K562 (cell line): ENCODE measurements around the gene NEXN. TPM values are rescaled to one million over a fixed set of nuclear protein-coding genes. Genes with fewer than 3 reads are reported as not detected.
A peak's percentile ranks its signal among the peaks of the same experiment; 100 is the strongest.

Experiments used
- BACH1 ChIP-seq: fragments of 200-800 bp; sonication (Bioruptor generic); IDR thresholded peaks from 2 replicates; pipeline ENCODE4 v1.6.1; 2016; ENCODE audit warnings: missing genetic modification characterization, missing compliant biosample characterization
- DLX4 ChIP-seq: fragments of 250-450 bp; sonication (Bioruptor Pico); IDR thresholded peaks from 2 replicates; pipeline ENCODE4 v1.6.1; 2021; ENCODE audit warnings: mild to moderate bottlenecking
- HDGF ChIP-seq: fragments of 450-650 bp; IDR thresholded peaks from 2 replicates; pipeline ENCODE4 v1.6.1; 2016
- NCOA6 ChIP-seq: fragments of 450-650 bp; IDR thresholded peaks from 2 replicates; pipeline ENCODE4 v1.6.1; 2017; ENCODE audit warnings: mild to moderate bottlenecking
- NFIX ChIP-seq: fragments of 250-450 bp; sonication (Bioruptor Pico); IDR thresholded peaks from 2 replicates; pipeline ENCODE4 v1.4.0; 2020; ENCODE audit warnings: low read depth, mild to moderate bottlenecking, moderate library complexity
- PML ChIP-seq: IDR thresholded peaks from 2 replicates; pipeline ENCODE4 v1.6.1; 2012; ENCODE audit warnings: low read length, inconsistent platforms
- POLR2AphosphoS5 ChIP-seq: IDR thresholded peaks from 2 replicates; pipeline ENCODE4 v1.6.1; 2011; ENCODE audit warnings: mild to moderate bottlenecking, low read depth, low read length, moderate library complexity; ENCODE audit not compliant: control insufficient read depth, insufficient read depth
- RBM39 ChIP-seq: fragments of 200-400 bp; formaldehyde crosslinking; optimal IDR thresholded peaks from 2 replicates; pipeline ENCODE3; 2018; ENCODE audit warnings: low read depth, low read length
- SMAD1 ChIP-seq: fragments of 150-350 bp; IDR thresholded peaks from 2 replicates; pipeline ENCODE4 v1.6.1; 2014; ENCODE audit warnings: low read length, low read depth; ENCODE audit not compliant: partially characterized antibody
- SMAD3 ChIP-seq: fragments of 450-650 bp; formaldehyde crosslinking; conservative IDR thresholded peaks from 2 replicates; pipeline ENCODE4 v1.4.0; 2020; ENCODE audit warnings: mild to moderate bottlenecking
- SMAD4 ChIP-seq: fragments of 250-450 bp; sonication (Bioruptor Pico); conservative IDR thresholded peaks from 2 replicates; pipeline ENCODE4 v1.8.0; 2021; ENCODE audit warnings: inconsistent platforms, mild to moderate bottlenecking, moderate library complexity
- SP2 ChIP-seq: IDR thresholded peaks from 2 replicates; pipeline ENCODE4 v1.6.1; 2011; ENCODE audit warnings: mild to moderate bottlenecking, low read depth, low read length, moderate library complexity; ENCODE audit not compliant: poor library complexity, severe bottlenecking; ENCODE audit errors: extremely low read depth
- SRF ChIP-seq, 2 experiments: fragments of 250-450, 450-650 bp in 1 of 2; sonication (Bioruptor Pico) in 1 of 2; sonication (generic) in 1 of 2; formaldehyde crosslinking; IDR thresholded peaks; 2 replicates each; pipeline versions ENCODE4 v1.5.0 to v1.5.1; 2020 to 2022; ENCODE audit warnings: mild to moderate bottlenecking in 1 of 2, missing genetic modification reagents in 1 of 2
- TFAP4 ChIP-seq: sonication (generic); formaldehyde crosslinking; IDR thresholded peaks from 2 replicates; pipeline ENCODE4 v1.8.0; 2022; ENCODE audit warnings: missing genetic modification reagents, mild to moderate bottlenecking, moderate library complexity, borderline replicate concordance
- TSHZ1 ChIP-seq: fragments of 250-450 bp; sonication (Bioruptor Pico); IDR thresholded peaks from 2 replicates; pipeline ENCODE4 v1.4.0; 2020; ENCODE audit warnings: mild to moderate bottlenecking, moderate library complexity
- YY1 ChIP-seq, 3 experiments: IDR thresholded peaks; 2 replicates each; pipeline ENCODE4 v1.6.1; 2011; ENCODE audit warnings: low read length in 2 of 3, mild to moderate bottlenecking in 2 of 3, moderate library complexity in 2 of 3, borderline replicate concordance in 1 of 3, control low read depth in 1 of 3, low read depth in 1 of 3; ENCODE audit not compliant: insufficient read depth in 3 of 3, insufficient replicate concordance in 2 of 3, control insufficient read depth in 1 of 3, insufficient read length in 1 of 3; ENCODE audit errors: extremely low read depth in 1 of 3
- ZNF124 ChIP-seq: sonication (generic); formaldehyde crosslinking; IDR thresholded peaks from 2 replicates; pipeline ENCODE4 v1.8.1; 2022; ENCODE audit warnings: missing genetic modification reagents
- ZNF239 ChIP-seq: fragments of 250-450 bp; sonication (Bioruptor Pico); IDR thresholded peaks from 2 replicates; pipeline ENCODE4 v1.4.0; 2020; ENCODE audit warnings: mild to moderate bottlenecking
- ZNF507 ChIP-seq: conservative IDR thresholded peaks from 2 replicates; pipeline ENCODE4 v1.6.1; 2017; ENCODE audit warnings: missing genetic modification characterization, missing compliant biosample characterization
- ZNF512 ChIP-seq: IDR thresholded peaks from 2 replicates; pipeline ENCODE4 v1.6.1; 2016; ENCODE audit warnings: missing genetic modification characterization, missing compliant biosample characterization
- polyA plus RNA-seq, 8 experiments: library from polyadenylated mRNA; depleted of rRNA in 4 of 8; stranded (reverse) in 5 of 8; unstranded in 3 of 8; fragments of >200 nt; fragmentation: Nextera tagmentation in 2 of 8; fragmentation: Illumina TruSeq in 1 of 8; extraction: Ambion mirVana in 2 of 8; extraction: Trizol in 1 of 8; gene quantifications; 2 replicates each; pipeline versions ENCODE4 v1.2.1 to v1.2.3, GENCODE V29; 2011 to 2014; ENCODE audit warnings: inconsistent platforms in 1 of 8, missing spikeins in 1 of 8
- total RNA-seq, 7 experiments: library from RNA; depleted of rRNA in 6 of 7; stranded (reverse); fragments of >200 nt in 6 of 7; fragmentation: Illumina TruSeq in 2 of 7; extraction: Trizol in 2 of 7; gene quantifications; 2 replicates each; pipeline versions ENCODE4 v1.2.1 to v1.2.3, GENCODE V29; 2011 to 2021; ENCODE audit warnings: low replicate concordance in 1 of 7

Gene NEXN
- total and polyA plus RNA-seq, 9 of the 15 experiments (the other 6 are each of a cell fraction or from before 2014, with no cell fraction given), result 0.18 to 1.8 (median 0.76) TPM

GRCh38 chr1:77978969-77979876, 90.8 kb downstream of the NEXN start, which contains the start of gene FUBP1 (continued):
- TF ChIP-seq RBM39 (no peak), BACH1 (no peak), YY1 (IDR thresholded peaks at IDR 0.05; ENCODE audit: borderline replicate concordance in 1 of 3, control insufficient read depth in 1 of 3, extremely low read depth in 1 of 3, insufficient read depth in 3 of 3, insufficient read length in 1 of 3, insufficient replicate concordance in 2 of 3, low read depth in 1 of 3, low read length in 2 of 3) (peak; percentile 74 to 95 (median 90)), TFAP4 (CRISPR knock-in tag) (peak; percentile 68; the same call in 1 of the 2 replicates), HDGF (no peak), SMAD4 (CRISPR knock-in tag) (peak; percentile 68), NCOA6 (no peak), PML (peak; percentile 85), ZNF507 (tag) (no peak), POLR2AphosphoS5 (peak; percentile 92), SMAD1 (peak; percentile 85), ZNF239 (CRISPR knock-in tag) (no peak), SP2 (no peak), ZNF512 (no peak), SRF (CRISPR knock-in tag; IDR thresholded peaks at IDR 0.05) (no peak; a peak in 2 of 4 replicates), SMAD3 (no peak), ZNF124 (CRISPR knock-in tag) (no peak), TSHZ1 (CRISPR knock-in tag) (no peak), NFIX (CRISPR knock-in tag) (no peak), DLX4 (CRISPR knock-in tag) (no peak)
